HepG2 (cell line): ENCODE results near the gene PRM2.

Source experiments
- EP300 ChIP-seq, 3 experiments: sonication (generic) in 1 of 3; formaldehyde crosslinking in 1 of 3; IDR thresholded peaks; 2 replicates each; pipeline versions ENCODE4 v1.5.1 to v1.6.1; 2011 to 2020; ENCODE audit warnings: low read depth in 2 of 3, low read length in 2 of 3, borderline replicate concordance in 1 of 3, improper control_type of control experiment in 1 of 3, mild to moderate bottlenecking in 1 of 3, missing genetic modification reagents in 1 of 3, moderate library complexity in 1 of 3
- ESRRA ChIP-seq: sonication (generic); formaldehyde crosslinking; IDR thresholded peaks from 2 replicates; pipeline ENCODE4 v1.5.1; 2020; ENCODE audit warnings: mild to moderate bottlenecking, low read depth, missing genetic modification reagents
- MXI1 ChIP-seq: IDR thresholded peaks from 3 replicates; pipeline ENCODE4 v1.6.1; 2012; ENCODE audit warnings: low read depth, low read length, inconsistent platforms, borderline replicate concordance
- NCOR1 ChIP-seq: fragments of 200-600 bp; sonication (generic); IDR thresholded peaks from 2 replicates; pipeline ENCODE4 v1.7.0; 2017; ENCODE audit warnings: antibody characterized with exemption, low read length, borderline replicate concordance
- STAT5B ChIP-seq: sonication (generic); formaldehyde crosslinking; IDR thresholded peaks from 2 replicates; pipeline ENCODE4 v1.4.0; 2020; ENCODE audit warnings: missing genetic modification reagents
- ZBTB21 ChIP-seq: sonication (generic); formaldehyde crosslinking; IDR thresholded peaks from 2 replicates; pipeline ENCODE4 v1.4.0; 2020; ENCODE audit warnings: missing genetic modification reagents
- ZNF121 ChIP-seq: sonication (generic); formaldehyde crosslinking; IDR thresholded peaks from 2 replicates; pipeline ENCODE4 v1.5.0; 2020; ENCODE audit warnings: mild to moderate bottlenecking, missing genetic modification reagents
- ZNF124 ChIP-seq: sonication (generic); formaldehyde crosslinking; IDR thresholded peaks from 2 replicates; pipeline ENCODE4 v1.4.0; 2020; ENCODE audit warnings: missing genetic modification reagents
- ZNF136 ChIP-seq: sonication (generic); formaldehyde crosslinking; IDR thresholded peaks from 2 replicates; pipeline ENCODE4 v1.8.1; 2022; ENCODE audit warnings: low read depth, mild to moderate bottlenecking, moderate library complexity, missing genetic modification reagents
- ZNF17 ChIP-seq: sonication (generic); formaldehyde crosslinking; IDR thresholded peaks from 2 replicates; pipeline ENCODE4 v1.5.0; 2020; ENCODE audit warnings: mild to moderate bottlenecking, missing genetic modification reagents
- ZNF224 ChIP-seq: sonication (generic); formaldehyde crosslinking; IDR thresholded peaks from 2 replicates; pipeline ENCODE4 v1.5.0; 2020; ENCODE audit warnings: mild to moderate bottlenecking, missing genetic modification reagents
- TF ChIP-seq, protein P1 (sequence below): sonication (generic); formaldehyde crosslinking; IDR thresholded peaks from 2 replicates; pipeline ENCODE4 v1.5.0; 2020; ENCODE audit warnings: mild to moderate bottlenecking, missing genetic modification reagents, moderate library complexity
- TF ChIP-seq, protein P2 (sequence below): sonication (generic); formaldehyde crosslinking; IDR thresholded peaks from 2 replicates; pipeline ENCODE4 v1.4.0; 2020; ENCODE audit warnings: missing genetic modification reagents, borderline replicate concordance

DNA sequence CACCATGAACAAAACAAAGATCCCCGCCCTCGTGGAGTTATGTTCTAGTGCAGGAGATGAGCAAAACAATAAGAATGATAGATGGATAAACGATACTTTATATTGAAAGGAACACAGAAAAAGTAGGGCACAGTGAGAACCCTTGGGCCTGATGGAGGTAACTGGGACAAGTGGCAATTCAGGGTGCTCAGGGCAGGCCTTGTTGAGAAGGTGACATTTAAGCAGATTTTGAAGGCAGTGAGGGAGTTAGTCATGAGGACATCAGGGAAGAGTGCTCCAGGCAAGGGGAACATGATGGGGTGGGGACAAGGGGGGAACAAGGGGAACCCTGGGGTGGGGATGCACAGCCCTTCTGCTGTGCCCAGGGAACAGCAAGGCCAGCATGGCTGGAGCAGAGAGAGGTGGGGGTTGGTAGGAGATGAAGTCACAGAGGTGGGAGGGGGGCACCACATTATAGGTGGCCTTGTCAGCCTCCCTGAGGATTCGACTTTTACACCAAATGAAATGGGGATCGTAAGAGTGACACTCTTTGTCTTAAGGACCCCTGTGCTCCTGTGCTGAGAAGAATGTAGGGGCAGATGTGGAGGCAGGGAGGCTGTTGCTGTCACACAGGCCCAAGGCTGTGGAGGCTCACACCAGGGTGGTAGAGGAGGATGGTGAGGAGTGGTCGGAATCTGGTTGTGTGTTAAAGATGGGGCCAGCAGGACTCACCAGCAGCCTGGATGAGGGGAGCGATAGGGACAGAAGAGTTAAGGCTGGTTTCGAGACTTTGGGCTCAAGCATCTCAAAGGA lies 14.0 kb upstream of the PRM2 start:
- TF ChIP-seq ZNF121 (CRISPR knock-in tag): no peak
- TF ChIP-seq, protein P1, sequence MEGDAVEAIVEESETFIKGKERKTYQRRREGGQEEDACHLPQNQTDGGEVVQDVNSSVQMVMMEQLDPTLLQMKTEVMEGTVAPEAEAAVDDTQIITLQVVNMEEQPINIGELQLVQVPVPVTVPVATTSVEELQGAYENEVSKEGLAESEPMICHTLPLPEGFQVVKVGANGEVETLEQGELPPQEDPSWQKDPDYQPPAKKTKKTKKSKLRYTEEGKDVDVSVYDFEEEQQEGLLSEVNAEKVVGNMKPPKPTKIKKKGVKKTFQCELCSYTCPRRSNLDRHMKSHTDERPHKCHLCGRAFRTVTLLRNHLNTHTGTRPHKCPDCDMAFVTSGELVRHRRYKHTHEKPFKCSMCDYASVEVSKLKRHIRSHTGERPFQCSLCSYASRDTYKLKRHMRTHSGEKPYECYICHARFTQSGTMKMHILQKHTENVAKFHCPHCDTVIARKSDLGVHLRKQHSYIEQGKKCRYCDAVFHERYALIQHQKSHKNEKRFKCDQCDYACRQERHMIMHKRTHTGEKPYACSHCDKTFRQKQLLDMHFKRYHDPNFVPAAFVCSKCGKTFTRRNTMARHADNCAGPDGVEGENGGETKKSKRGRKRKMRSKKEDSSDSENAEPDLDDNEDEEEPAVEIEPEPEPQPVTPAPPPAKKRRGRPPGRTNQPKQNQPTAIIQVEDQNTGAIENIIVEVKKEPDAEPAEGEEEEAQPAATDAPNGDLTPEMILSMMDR (CRISPR knock-in tag): no peak
- TF ChIP-seq EP300 (IDR thresholded peaks at IDR 0.05; ENCODE audit: low read depth in 2 of 2, low read length in 2 of 2): no peak
- no peak for TF ChIP-seq EP300 (CRISPR knock-in tag; IDR thresholded peaks at IDR 0.05; ENCODE audit: borderline replicate concordance)
- TF ChIP-seq NCOR1: no peak
- no peak for TF ChIP-seq ZNF124 (CRISPR knock-in tag)
- TF ChIP-seq ESRRA (CRISPR knock-in tag): no peak
- TF ChIP-seq ZBTB21: no peak
- TF ChIP-seq ZNF136 (CRISPR knock-in tag): no peak
- TF ChIP-seq STAT5B (CRISPR knock-in tag): no peak
- TF ChIP-seq ZNF17 (CRISPR knock-in tag): no peak
- TF ChIP-seq ZNF224: no peak
- TF ChIP-seq, protein P2, sequence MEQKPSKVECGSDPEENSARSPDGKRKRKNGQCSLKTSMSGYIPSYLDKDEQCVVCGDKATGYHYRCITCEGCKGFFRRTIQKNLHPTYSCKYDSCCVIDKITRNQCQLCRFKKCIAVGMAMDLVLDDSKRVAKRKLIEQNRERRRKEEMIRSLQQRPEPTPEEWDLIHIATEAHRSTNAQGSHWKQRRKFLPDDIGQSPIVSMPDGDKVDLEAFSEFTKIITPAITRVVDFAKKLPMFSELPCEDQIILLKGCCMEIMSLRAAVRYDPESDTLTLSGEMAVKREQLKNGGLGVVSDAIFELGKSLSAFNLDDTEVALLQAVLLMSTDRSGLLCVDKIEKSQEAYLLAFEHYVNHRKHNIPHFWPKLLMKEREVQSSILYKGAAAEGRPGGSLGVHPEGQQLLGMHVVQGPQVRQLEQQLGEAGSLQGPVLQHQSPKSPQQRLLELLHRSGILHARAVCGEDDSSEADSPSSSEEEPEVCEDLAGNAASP: no peak
- TF ChIP-seq MXI1: no peak
